Right lobe of liver (tissue), 6 donors: ENCODE measurements around the gene NOS1. TPM values are rescaled to one million over a fixed set of nuclear protein-coding genes. Genes with fewer than 3 reads are reported as not detected.
"Not testable (repeated sequence)": the region's sequence is repeated elsewhere in the genome, so short reads cannot be mapped to it uniquely, and the experiment has no call there.

ENCODE experiments used
- ATAC-seq, 4 donors: fragments of 200-7000 bp; cut with Tn5 transposase; one replicate each; pipeline ENCODE4 v1.9.1; 2020; ENCODE audit warnings: mild to moderate bottlenecking in 4 of 4, moderate library complexity in 4 of 4
- DNase-seq, 3 donors: peaks; one replicate each; pipeline ENCODE4 v3.0.0-alpha.2; 2020
- H3K27ac ChIP-seq, 3 donors: fragments of 200-600 bp; one replicate each; pipeline ENCODE4 v1.8.0; 2022
- H3K27me3 ChIP-seq, 2 donors: fragments of 200-600 bp; one replicate each; pipeline ENCODE4 v1.8.0; 2022
- H3K36me3 ChIP-seq, 4 donors: fragments of 200-600 bp; sonication (generic) in 1 of 4; one replicate each; pipeline versions ENCODE4 v1.5.1 to v1.8.0; 2017 to 2022; ENCODE audit warnings: control low read depth in 1 of 4
- H3K4me1 ChIP-seq, 4 donors: fragments of 200-600 bp; sonication (generic) in 1 of 4; one replicate each; pipeline versions ENCODE4 v1.5.1 to v1.8.0; 2017 to 2022; ENCODE audit warnings: control low read depth in 1 of 4
- H3K4me3 ChIP-seq, 3 donors: fragments of 200-600 bp; one replicate each; pipeline ENCODE4 v1.8.0; 2022
- H3K9me3 ChIP-seq, 4 donors: fragments of 200-600 bp; sonication (generic) in 1 of 4; one replicate each; pipeline versions ENCODE4 v1.5.1 to v1.8.0; 2017 to 2022; ENCODE audit warnings: control low read depth in 1 of 4
- POLR2A ChIP-seq: fragments of 450-650 bp; IDR thresholded peaks from one replicate; pipeline ENCODE4 v1.6.1; 2017; ENCODE audit warnings: antibody characterized with exemption, mild to moderate bottlenecking
- WGBS: methylation state at CpG from one replicate; pipeline ENCODE4 v1.1.6; 2018; ENCODE audit warnings: low coverage, low lambda C conversion rate; ENCODE audit not compliant: insufficient coverage; ENCODE audit errors: missing lambda C conversion rate; 5-methylcytosine and 5-hydroxymethylcytosine counted together
- intact Hi-C, 2 donors: fragments of 100-400 bp; cut with DNase I; formaldehyde crosslinking; loops; one replicate each; pipeline versions ENCODE4 v1.11.2 to v1.14.1; 2022
- total RNA-seq, 6 experiments: library from RNA; depleted of rRNA in 2 of 6; stranded (reverse); fragments of >200 nt in 2 of 6; fragmentation: NEBNext Ultra II Directional in 3 of 6; extraction: Animal tissue kit (Norgen Biotek cat#: 25700) in 3 of 6; gene quantifications; one replicate each; pipeline versions ENCODE4 v1.1.0 to v1.2.4, GENCODE V29; 2016 to 2023
- TF ChIP-seq, protein P1 (sequence below), 4 donors: fragments of 200-600 bp in 3 of 4; fragments of 450-650 bp in 1 of 4; IDR thresholded peaks; one replicate each; pipeline versions ENCODE4 v1.5.1 to v1.8.0; 2016 to 2022; ENCODE audit warnings: antibody characterized with exemption in 4 of 4, mild to moderate bottlenecking in 2 of 4
- donor health status: DM: no; HTN: yes; CAD: no.
- donor health status: DM: no; HTN: no; CAD: no.
- donor health status: DM: no; HTN: no; CAD: no.
- donor health status: DM: no; HTN: yes; CAD: no.
- donor health status: DM: no; HTN: yes; CAD: no.

NOS1 gene
- total RNA-seq, 6 experiments from 2014 or later: under 0.01 to 0.12 (median 0.05) TPM

DNA sequence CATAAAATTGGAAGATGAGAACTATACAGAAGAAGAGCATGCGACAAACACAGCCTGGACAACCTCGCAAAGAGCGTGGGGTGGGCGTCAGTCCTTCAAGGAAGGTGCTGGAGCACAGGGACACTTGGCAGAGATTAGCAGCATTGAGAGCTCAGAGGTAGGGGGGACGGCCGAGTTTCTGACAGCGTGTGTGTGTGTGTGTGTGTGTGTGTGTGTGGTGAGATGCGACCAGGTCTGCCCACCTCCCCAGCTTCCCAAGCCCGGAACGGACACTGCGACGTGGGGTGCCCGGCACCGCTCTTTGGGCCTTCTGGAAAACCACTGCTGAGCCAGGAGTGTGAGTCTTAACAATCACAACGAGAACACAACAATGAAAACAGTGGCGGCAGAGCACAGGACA, 153.2 kb downstream of the NOS1 start:
- H3K27ac ChIP-seq: no peak overlapping the region
- no peaks in the 10 kb centered on the region for H3K36me3 ChIP-seq
- H3K4me3 ChIP-seq: no peak overlapping the region
- intact Hi-C loops: no loop called here
- DNase-seq (peak in 1 of 3 donors; percentile 31), ATAC-seq (no peak)
- H3K9me3 ChIP-seq: no peaks in the 10 kb centered on the region
- 73% methylated on average over 7 of the region's 16 CpGs for WGBS
- TF ChIP-seq, protein P1, sequence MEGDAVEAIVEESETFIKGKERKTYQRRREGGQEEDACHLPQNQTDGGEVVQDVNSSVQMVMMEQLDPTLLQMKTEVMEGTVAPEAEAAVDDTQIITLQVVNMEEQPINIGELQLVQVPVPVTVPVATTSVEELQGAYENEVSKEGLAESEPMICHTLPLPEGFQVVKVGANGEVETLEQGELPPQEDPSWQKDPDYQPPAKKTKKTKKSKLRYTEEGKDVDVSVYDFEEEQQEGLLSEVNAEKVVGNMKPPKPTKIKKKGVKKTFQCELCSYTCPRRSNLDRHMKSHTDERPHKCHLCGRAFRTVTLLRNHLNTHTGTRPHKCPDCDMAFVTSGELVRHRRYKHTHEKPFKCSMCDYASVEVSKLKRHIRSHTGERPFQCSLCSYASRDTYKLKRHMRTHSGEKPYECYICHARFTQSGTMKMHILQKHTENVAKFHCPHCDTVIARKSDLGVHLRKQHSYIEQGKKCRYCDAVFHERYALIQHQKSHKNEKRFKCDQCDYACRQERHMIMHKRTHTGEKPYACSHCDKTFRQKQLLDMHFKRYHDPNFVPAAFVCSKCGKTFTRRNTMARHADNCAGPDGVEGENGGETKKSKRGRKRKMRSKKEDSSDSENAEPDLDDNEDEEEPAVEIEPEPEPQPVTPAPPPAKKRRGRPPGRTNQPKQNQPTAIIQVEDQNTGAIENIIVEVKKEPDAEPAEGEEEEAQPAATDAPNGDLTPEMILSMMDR (IDR thresholded peaks at IDR 0.05): no peak
- TF ChIP-seq POLR2A: no peak
- peaks cover 0 to 16% (median 2%) of the 10 kb centered on the region in 4 donors for H3K4me1 ChIP-seq
- no peaks in the 10 kb centered on the region for H3K27me3 ChIP-seq

DNA sequence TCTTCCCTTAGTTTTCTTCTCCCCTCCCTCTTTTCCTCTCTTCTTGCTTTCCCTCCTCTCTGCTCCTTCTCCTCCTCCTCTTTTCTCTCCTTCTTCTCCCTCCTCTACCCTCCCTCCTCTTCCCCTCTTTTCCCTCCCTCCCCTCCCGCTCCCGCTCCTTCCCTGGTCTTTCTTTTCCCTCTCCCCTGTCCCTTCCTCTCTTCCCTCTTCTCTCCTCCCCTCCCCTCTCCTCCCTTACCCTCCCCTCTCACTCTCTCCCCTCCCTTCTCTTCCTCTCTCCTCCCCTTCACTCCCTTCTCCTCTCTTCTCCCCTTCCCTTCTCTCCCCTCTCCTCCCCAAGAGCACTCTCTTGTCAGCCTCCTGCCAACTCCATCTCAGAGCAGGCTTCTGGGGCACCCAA, 153.8 kb downstream of the NOS1 start:
- no peaks in the 10 kb centered on the region for H3K36me3 ChIP-seq
- DNase-seq (peak in 1 of 3 donors; percentile 3), ATAC-seq (no peak)
- no peaks in the 10 kb centered on the region for H3K27me3 ChIP-seq
- H3K4me3 ChIP-seq: no peak overlapping the region
- peaks cover 0 to 16% (median 2%) of the 10 kb centered on the region in 4 donors for H3K4me1 ChIP-seq
- 72% methylated on average over 2 of the region's 2 CpGs for WGBS
- H3K27ac ChIP-seq: no peak overlapping the region
- intact Hi-C loops: no loop called here
- TF ChIP-seq, protein P1 (IDR thresholded peaks at IDR 0.05): no peak
- TF ChIP-seq POLR2A: no peak
- H3K9me3 ChIP-seq: no peaks in the 10 kb centered on the region

DNA sequence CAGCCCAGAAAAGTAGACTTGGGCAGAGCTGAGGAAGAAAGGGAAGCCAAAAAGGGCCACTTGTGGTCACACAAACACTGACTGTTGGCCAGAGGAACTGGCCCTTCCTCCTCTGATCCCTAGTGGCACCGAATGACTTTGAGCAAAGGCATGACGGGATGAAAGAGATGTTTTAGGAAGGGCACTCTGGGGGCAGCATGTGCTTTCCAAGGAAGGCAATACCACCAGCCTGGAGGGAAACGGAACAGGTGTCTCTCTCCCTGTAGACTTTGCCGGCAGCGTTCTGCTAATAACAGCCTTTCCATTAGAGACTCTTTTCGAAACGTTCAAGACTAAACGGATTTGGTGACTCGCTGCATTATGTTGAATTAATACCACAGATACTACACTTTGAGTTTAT, 158.9 kb downstream of the NOS1 start:
- 79% methylated on average over 5 of the region's 9 CpGs for WGBS
- DNase-seq (no peak), ATAC-seq (no peak)
- Histone ChIP-seq H3K4me1 (no peaks in the 10 kb centered on the region), H3K27ac (no peak overlapping the region), H3K36me3 (no peaks in the 10 kb centered on the region), H3K4me3 (no peak overlapping the region), H3K9me3 (no peaks in the 10 kb centered on the region), H3K27me3 (no peaks in the 10 kb centered on the region)
- TF ChIP-seq, protein P1 (IDR thresholded peaks at IDR 0.05): no peak
- TF ChIP-seq POLR2A: no peak
- intact Hi-C loops: no loop called here

DNA sequence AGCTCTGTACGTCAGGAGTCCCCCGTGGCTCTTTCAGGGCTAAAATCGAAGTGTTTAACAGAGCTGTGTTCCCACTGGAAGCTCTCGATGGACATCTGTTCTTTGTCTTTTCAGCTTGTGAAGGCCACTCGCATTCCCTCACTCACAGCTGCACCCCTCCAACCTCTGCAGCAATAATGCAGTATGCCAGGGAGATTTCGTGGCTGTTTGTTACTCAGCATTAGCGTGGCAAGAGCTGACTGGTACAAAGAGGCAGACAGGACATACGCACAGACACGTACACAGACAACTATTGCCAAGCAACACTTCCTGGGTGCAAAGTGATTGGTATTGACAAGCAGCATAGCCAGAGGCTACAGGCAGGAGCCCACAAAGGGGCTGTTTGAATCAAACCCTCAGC, 159.4 kb downstream of the NOS1 start:
- Histone ChIP-seq H3K27me3 (no peaks in the 10 kb centered on the region), H3K27ac (no peak overlapping the region), H3K36me3 (no peaks in the 10 kb centered on the region), H3K9me3 (no peaks in the 10 kb centered on the region), H3K4me3 (no peak overlapping the region), H3K4me1 (no peaks in the 10 kb centered on the region)
- no peak for TF ChIP-seq POLR2A
- TF ChIP-seq, protein P1 (IDR thresholded peaks at IDR 0.05): no peak
- DNase-seq: no peak
- no peak for ATAC-seq
- intact Hi-C loops: no loop called here
- 89% methylated on average over 9 of the region's 9 CpGs for WGBS

DNA sequence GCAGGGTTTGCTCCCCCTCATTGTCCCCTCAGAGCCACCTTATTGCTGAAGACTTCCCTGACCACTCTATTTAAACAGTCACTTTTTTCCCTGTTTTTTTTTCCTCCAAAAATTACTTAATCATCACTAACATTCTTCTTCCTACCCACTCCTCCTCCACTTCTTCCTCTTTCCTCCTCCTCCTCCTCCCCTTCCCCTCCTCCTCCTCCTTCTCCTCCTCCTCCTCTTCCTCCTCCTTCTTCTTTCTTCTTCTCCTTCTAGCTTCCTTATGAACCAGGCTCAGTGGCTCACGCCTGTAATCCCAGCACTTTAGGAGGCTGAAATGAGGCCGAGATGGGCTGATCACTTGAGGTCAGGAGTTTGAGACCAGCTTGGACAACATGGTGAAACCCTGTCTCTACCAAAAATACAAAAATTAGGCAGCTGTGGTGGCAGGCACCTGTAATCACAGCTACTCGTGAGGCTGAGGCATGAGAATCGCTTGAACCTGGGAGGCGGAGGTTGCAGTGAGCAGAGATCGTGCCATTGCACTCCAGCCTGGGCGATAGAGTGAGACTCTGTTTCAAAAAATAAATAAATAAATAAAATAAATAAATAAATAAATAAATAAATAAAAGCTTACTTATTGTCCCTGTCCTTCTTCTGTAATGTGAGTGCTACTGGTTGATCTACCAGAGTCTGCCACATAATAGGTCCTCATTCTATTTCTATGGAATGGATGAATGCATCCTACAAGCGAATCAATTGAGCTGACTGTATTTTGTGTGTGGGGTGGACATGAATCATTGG, 161.3 kb downstream of the NOS1 start:
- H3K36me3 ChIP-seq, ATAC-seq, H3K27me3 ChIP-seq, H3K27ac ChIP-seq, intact Hi-C loops, H3K4me3 ChIP-seq, DNase-seq, H3K4me1 ChIP-seq, H3K9me3 ChIP-seq: not testable (repeated sequence)
- 88% methylated on average over 6 of the region's 8 CpGs for WGBS

DNA sequence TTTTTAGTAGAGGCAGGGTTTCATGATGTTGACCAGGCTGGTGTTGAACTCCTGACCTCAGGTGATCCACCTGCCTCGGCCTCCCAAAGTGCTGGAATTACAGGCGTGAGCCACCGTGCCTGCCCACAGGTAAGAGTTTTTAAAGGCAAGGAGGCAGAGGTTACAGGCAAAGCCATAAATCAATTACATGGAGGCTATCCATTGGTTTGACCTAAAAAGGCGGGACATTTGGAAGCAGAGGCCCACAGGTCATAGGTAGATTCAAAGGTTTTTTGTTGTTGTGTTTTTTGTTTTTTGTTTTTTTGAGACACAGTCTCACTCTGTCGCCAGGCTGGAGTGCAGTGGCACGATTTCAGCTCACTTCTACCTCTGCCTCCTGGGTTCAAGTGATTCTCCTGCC, 165.1 kb downstream of the NOS1 start:
- H3K27ac ChIP-seq, H3K9me3 ChIP-seq, ATAC-seq, H3K27me3 ChIP-seq, intact Hi-C loops, H3K4me1 ChIP-seq, H3K4me3 ChIP-seq, H3K36me3 ChIP-seq: not testable (repeated sequence)
- WGBS: 91% methylated on average over 4 of the region's 6 CpGs
- DNase-seq: peak in 1 of 3 donors; percentile 3

DNA sequence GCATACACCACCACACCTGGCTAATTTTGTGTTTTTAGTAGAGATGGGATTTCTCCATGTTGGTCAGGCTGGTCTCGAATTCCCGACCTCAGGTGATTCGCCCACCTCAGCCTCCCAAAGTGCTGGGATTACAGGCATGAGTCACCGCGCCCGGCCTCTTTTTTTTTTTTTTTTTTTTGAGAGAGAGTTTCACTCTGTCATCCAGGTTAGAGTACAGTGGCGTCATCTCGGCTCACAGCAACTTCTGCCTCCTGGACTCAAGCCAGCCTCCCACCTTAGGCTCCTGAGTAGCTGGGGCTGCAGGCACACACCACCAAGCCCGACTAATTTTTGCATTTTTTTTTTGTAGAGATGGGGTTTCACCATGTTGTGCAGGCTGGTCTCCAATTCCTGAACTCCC, 166.4 kb downstream of the NOS1 start:
- WGBS: 58% methylated on average over 2 of the region's 9 CpGs
- peak in 1 of 3 donors; percentile 8 for DNase-seq
- H3K4me3 ChIP-seq: not testable (repeated sequence)

More for the DNA sequence above, 166.4 kb downstream of the NOS1 start:
- H3K27me3 ChIP-seq, ATAC-seq, H3K27ac ChIP-seq, H3K36me3 ChIP-seq, H3K9me3 ChIP-seq, H3K4me1 ChIP-seq, intact Hi-C loops: not testable (repeated sequence)
